ENCODE measurements around the gene ACTR6.
A peak's percentile ranks its signal among the peaks of the same experiment; 100 is the strongest.

Gene ACTR6

GRCh38 chr12:100199023-100199346 is 1.6 kb upstream of the ACTR6 start (continued):
- TF ChIP-seq OSR1 (CRISPR knock-in tag; IDR thresholded peaks at IDR 0.05) (no peak), RARB (CRISPR knock-in tag; IDR thresholded peaks at IDR 0.05) (no peak)

- peak; percentile 73 for ATAC-seq
- no peak for TF ChIP-seq TSHZ2 (CRISPR knock-in tag; IDR thresholded peaks at IDR 0.05)
- no peak for TF ChIP-seq CSRNP3 (CRISPR knock-in tag; IDR thresholded peaks at IDR 0.05)
- TF ChIP-seq PATZ1 (CRISPR knock-in tag; IDR thresholded peaks at IDR 0.05; ENCODE audit: borderline replicate concordance): peak; percentile 67; the same call in 1 of the 2 replicates
These were observed 1.1 kb upstream of the ACTR6 start for GRCh38 chr12:100199347-100200149.

- no peak for ATAC-seq
- TF ChIP-seq CSDC2 (CRISPR knock-in tag; IDR thresholded peaks at IDR 0.05) (no peak), CREB5 (CRISPR knock-in tag; IDR thresholded peaks at IDR 0.05; ENCODE audit: low read depth) (no peak)
These were observed 1.2 kb downstream of the ACTR6 start for GRCh38 chr12:100201604-100202423.

- ATAC-seq: no peak
- TF ChIP-seq ZNF70 (CRISPR knock-in tag; IDR thresholded peaks at IDR 0.05): no peak
- no peak for TF ChIP-seq POU6F1 (CRISPR knock-in tag; IDR thresholded peaks at IDR 0.05; ENCODE audit: borderline replicate concordance, low read depth)
- no peak for TF ChIP-seq CREB5 (CRISPR knock-in tag; IDR thresholded peaks at IDR 0.05; ENCODE audit: low read depth)
- TF ChIP-seq ZNF565 (CRISPR knock-in tag; conservative IDR thresholded peaks at IDR 0.05; ENCODE audit: low read depth): no peak
- TF ChIP-seq ZC3H10 (CRISPR knock-in tag; IDR thresholded peaks at IDR 0.05): no peak
- no peak for TF ChIP-seq ESRRG (CRISPR knock-in tag; IDR thresholded peaks at IDR 0.05)
- no peak for TF ChIP-seq CSDC2 (CRISPR knock-in tag; IDR thresholded peaks at IDR 0.05)
- no peak for TF ChIP-seq TCF4 (CRISPR knock-in tag; IDR thresholded peaks at IDR 0.05; ENCODE audit: borderline replicate concordance)
- no peak for TF ChIP-seq CSRNP3 (CRISPR knock-in tag; IDR thresholded peaks at IDR 0.05)
- no peak for TF ChIP-seq PPARA (CRISPR knock-in tag; IDR thresholded peaks at IDR 0.05; ENCODE audit: borderline replicate concordance)
- TF ChIP-seq ZFP3 (CRISPR knock-in tag; IDR thresholded peaks at IDR 0.05): no peak
- no peak for TF ChIP-seq ISL1 (CRISPR knock-in tag; IDR thresholded peaks at IDR 0.05)
These were observed 6.7 kb downstream of the ACTR6 start for GRCh38 chr12:100207311-100207710.
